H1 (cell line): Measurements from ENCODE around the gene KCNQ2. TPM values are rescaled to one million over a fixed set of nuclear protein-coding genes. Genes with fewer than 3 reads are reported as not detected.

Experiments
- CTCF ChIA-PET: fragments of 300-600 bp; sonication (Branson Sonifier 250); formaldehyde crosslinking; loops from one replicate; lab custom pipeline; 2021; ENCODE audit not compliant: partially characterized antibody; lab: Charles Lee
- POLR2A ChIA-PET: fragments of 300-600 bp; sonication (Branson Sonifier 250); formaldehyde crosslinking; loops from one replicate; lab custom pipeline; 2021; ENCODE audit warnings: inconsistent platforms; ENCODE audit not compliant: partially characterized antibody; lab: Charles Lee
- DNase-seq, 2 experiments: peaks; one replicate each; pipeline versions ENCODE4 v3.0.0 to v3.0.0-alpha.2; 2010 to 2022; ENCODE audit warnings: low spot score in 2 of 2, low read depth in 1 of 2, mixed read lengths in 1 of 2
- FAIRE-seq: peaks from 2 replicates; lab custom pipeline; 2011; peaks lifted over from hg19 to GRCh38; lab: Jason Lieb, UNC
- H2AFZ ChIP-seq: 2 replicates; pipeline ENCODE4 v1.8.1; 2012; ENCODE audit warnings: low read length, inconsistent platforms
- H2AK5ac ChIP-seq: 2 replicates; pipeline ENCODE4 v1.6.1; 2013; ENCODE audit warnings: low read depth, low read length
- H2BK120ac ChIP-seq: replicated peaks from 2 replicates; pipeline ENCODE3; 2013; ENCODE audit warnings: low read depth, low read length, inconsistent platforms
- H2BK12ac ChIP-seq: 2 replicates; pipeline ENCODE4 v1.6.1; 2013; ENCODE audit warnings: low read depth, low read length
- H2BK15ac ChIP-seq: 2 replicates; pipeline ENCODE4 v1.6.1; 2013; ENCODE audit warnings: low read length
- H2BK20ac ChIP-seq: 2 replicates; pipeline ENCODE4 v1.6.1; 2013; ENCODE audit warnings: low read length
- H2BK5ac ChIP-seq: 2 replicates; pipeline ENCODE4 v1.6.1; 2013; ENCODE audit warnings: low read depth, low read length
- H3K14ac ChIP-seq: 2 replicates; pipeline ENCODE4 v1.6.1; 2013; ENCODE audit warnings: inconsistent platforms; ENCODE audit not compliant: insufficient read length
- H3K18ac ChIP-seq: 2 replicates; pipeline ENCODE4 v1.6.1; 2013; ENCODE audit warnings: low read length; ENCODE audit errors: extremely low read depth
- H3K23ac ChIP-seq: 2 replicates; pipeline ENCODE4 v1.6.1; 2013; ENCODE audit warnings: inconsistent platforms; ENCODE audit not compliant: insufficient read length
- H3K23me2 ChIP-seq: 2 replicates; pipeline ENCODE4 v1.6.1; 2013; ENCODE audit warnings: low read depth, low read length
- H3K27ac ChIP-seq: 2 replicates; pipeline ENCODE4 v1.6.1; 2011; ENCODE audit warnings: low read depth, low read length, inconsistent platforms
- H3K27me3 ChIP-seq, 4 experiments: replicated peaks in 1 of 4; 1 replicate in 1 of 4; 2 replicates in 3 of 4; pipeline versions ENCODE4 v1.6.1 to v1.8.1; 2011 to 2013; ENCODE audit warnings: low read length in 3 of 4, mild to moderate bottlenecking in 3 of 4, inconsistent platforms in 2 of 4, mixed read lengths in 2 of 4, moderate library complexity in 1 of 4; ENCODE audit not compliant: control insufficient read depth in 3 of 4, insufficient read depth in 3 of 4; ENCODE audit errors: extremely low read depth in 1 of 4
- H3K36me3 ChIP-seq, 4 experiments: 2 replicates each; pipeline versions ENCODE4 v1.6.1 to v1.8.1; 2011 to 2013; ENCODE audit warnings: mild to moderate bottlenecking in 4 of 4, low read length in 3 of 4, moderate library complexity in 2 of 4, control low read depth in 1 of 4, inconsistent platforms in 1 of 4; ENCODE audit not compliant: insufficient read depth in 4 of 4, control insufficient read depth in 2 of 4
- H3K4ac ChIP-seq: replicated peaks from 2 replicates; pipeline ENCODE3; 2013; ENCODE audit warnings: low read length, low read depth, mixed read lengths, inconsistent platforms; ENCODE audit not compliant: insufficient read length
- H3K4me1 ChIP-seq, 4 experiments: replicated peaks in 1 of 4; 1 replicate in 1 of 4; 2 replicates in 3 of 4; pipeline versions ENCODE4 v1.6.1 to v1.8.1; 2011 to 2013; ENCODE audit warnings: low read length in 3 of 4, inconsistent platforms in 2 of 4, mixed read lengths in 1 of 4; ENCODE audit not compliant: insufficient read depth in 4 of 4, control insufficient read depth in 3 of 4
- H3K4me2 ChIP-seq, 2 experiments: 2 replicates each; pipeline versions ENCODE4 v1.6.1 to v1.8.1; 2011 to 2013; ENCODE audit warnings: low read depth in 2 of 2, low read length in 2 of 2, control low read depth in 1 of 2, inconsistent platforms in 1 of 2, mild to moderate bottlenecking in 1 of 2; ENCODE audit not compliant: insufficient read depth in 1 of 2
- H3K4me3 ChIP-seq, 4 experiments: fragments of 200-600, 300-600 bp in 1 of 4; sonication (generic), shearing (Covaris generic), sonication (Bioruptor Twin) in 1 of 4; 2 replicates each; pipeline versions ENCODE4 v1.5.1 to v1.8.1; 2011 to 2016; ENCODE audit warnings: low read length in 4 of 4, low read depth in 3 of 4, control low read depth in 2 of 4, inconsistent platforms in 2 of 4, mild to moderate bottlenecking in 2 of 4, mixed read lengths in 1 of 4, moderate library complexity in 1 of 4; ENCODE audit not compliant: insufficient read depth in 2 of 4; ENCODE audit errors: extremely low read depth in 1 of 4
- H3K56ac ChIP-seq: replicated peaks from 2 replicates; pipeline ENCODE3; 2013; ENCODE audit warnings: low read depth, mild to moderate bottlenecking, mixed read lengths, low read length, inconsistent platforms; ENCODE audit not compliant: insufficient read length
- H3K79me1 ChIP-seq: 2 replicates; pipeline ENCODE4 v1.6.1; 2013; ENCODE audit warnings: low read depth, low read length, control low read depth
- H3K79me2 ChIP-seq, 2 experiments: 2 replicates each; pipeline versions ENCODE4 v1.6.1 to v1.8.1; 2012 to 2013; ENCODE audit warnings: low read length in 2 of 2, mild to moderate bottlenecking in 2 of 2, inconsistent platforms in 1 of 2; ENCODE audit not compliant: insufficient read depth in 2 of 2, control insufficient read depth in 1 of 2
- H3K9ac ChIP-seq, 4 experiments: replicated peaks in 1 of 4; 1 replicate in 1 of 4; 2 replicates in 3 of 4; pipeline versions ENCODE4 v1.6.1 to v1.8.1; 2011 to 2013; ENCODE audit warnings: low read depth in 3 of 4, low read length in 3 of 4, control low read depth in 2 of 4, mild to moderate bottlenecking in 2 of 4, moderate library complexity in 2 of 4, inconsistent platforms in 1 of 4; ENCODE audit errors: extremely low read depth in 1 of 4
- H3K9me3 ChIP-seq, 2 experiments: 2 replicates each; pipeline versions ENCODE4 v1.6.1 to v1.8.1; 2012 to 2013; ENCODE audit warnings: mild to moderate bottlenecking in 2 of 2, moderate library complexity in 2 of 2, control low read depth in 1 of 2, inconsistent platforms in 1 of 2, low read depth in 1 of 2, low read length in 1 of 2, mixed read lengths in 1 of 2; ENCODE audit not compliant: insufficient read depth in 2 of 2
- H4K20me1 ChIP-seq, 2 experiments: replicated peaks in 1 of 2; 2 replicates each; pipeline versions ENCODE3 to v1.8.1; 2011 to 2013; ENCODE audit warnings: inconsistent platforms in 2 of 2, low read length in 2 of 2, mild to moderate bottlenecking in 1 of 2; ENCODE audit not compliant: insufficient read depth in 2 of 2, control insufficient read depth in 1 of 2
- H4K5ac ChIP-seq: 2 replicates; pipeline ENCODE4 v1.6.1; 2013; ENCODE audit warnings: low read length, low read depth, mixed read lengths, inconsistent platforms; ENCODE audit not compliant: insufficient read length
- H4K8ac ChIP-seq: 2 replicates; pipeline ENCODE4 v1.8.0; 2013; ENCODE audit warnings: mild to moderate bottlenecking, moderate library complexity, low read length, inconsistent platforms; ENCODE audit not compliant: insufficient read depth; ENCODE audit errors: extremely low read depth
- H4K91ac ChIP-seq: replicated peaks from 2 replicates; pipeline ENCODE3; 2013; ENCODE audit warnings: low read length, mixed read lengths, inconsistent platforms; ENCODE audit not compliant: insufficient read length
- CBX8 ChIP-seq: fragments of 300-800, 300-1000 bp; sonication (generic); IDR thresholded peaks from 2 replicates; pipeline ENCODE4 v1.7.1; 2016; ENCODE audit warnings: low read depth, low read length, borderline replicate concordance
- CHD1 ChIP-seq: IDR thresholded peaks from 2 replicates; pipeline ENCODE4 v1.6.1; 2012; ENCODE audit warnings: low read depth, low read length, improper control_type of control experiment
- FOSL1 ChIP-seq: IDR thresholded peaks from 2 replicates; pipeline ENCODE4 v1.6.1; 2011; ENCODE audit warnings: mild to moderate bottlenecking, low read depth, low read length, moderate library complexity; ENCODE audit not compliant: insufficient read depth
- GABPA ChIP-seq: IDR thresholded peaks from 2 replicates; pipeline ENCODE4 v1.6.1; 2011; ENCODE audit warnings: mild to moderate bottlenecking, low read length, moderate library complexity, borderline replicate concordance; ENCODE audit not compliant: insufficient read depth
- KDM5A ChIP-seq: fragments of 200-600 bp; IDR thresholded peaks from 2 replicates; pipeline ENCODE4 v1.7.1; 2012; ENCODE audit warnings: mild to moderate bottlenecking, low read length, inconsistent platforms, mixed read lengths
- MAX ChIP-seq: IDR thresholded peaks from 2 replicates; pipeline ENCODE4 v1.6.1; 2012; ENCODE audit warnings: inconsistent platforms
- RNF2 ChIP-seq: fragments of 200-900, 300-1000 bp; sonication (generic); IDR thresholded peaks from 2 replicates; pipeline ENCODE4 v1.7.1; 2016; ENCODE audit warnings: borderline replicate concordance, low read depth, mild to moderate bottlenecking, antibody characterized with exemption, low read length; ENCODE audit not compliant: poor library complexity, severe bottlenecking; ENCODE audit errors: missing control alignments
- SIX5 ChIP-seq: IDR thresholded peaks from 2 replicates; pipeline ENCODE4 v1.6.1; 2011; ENCODE audit warnings: mild to moderate bottlenecking, low read depth, low read length
- WGBS, 2 experiments: shearing (Covaris generic) in 1 of 2; methylation state at CpG; one replicate each; pipeline versions ENCODE4 v1.1.6 to v1.1.7; 2013 to 2015; ENCODE audit warnings: low lambda C conversion rate in 2 of 2, mixed read lengths in 2 of 2, inconsistent platforms in 1 of 2, low coverage in 1 of 2, missing lambda C conversion rate in 1 of 2; ENCODE audit not compliant: insufficient replicate concordance in 2 of 2, insufficient coverage in 1 of 2, insufficient read length in 1 of 2; ENCODE audit errors: extremely low coverage in 1 of 2, missing lambda C conversion rate in 1 of 2; 5-methylcytosine and 5-hydroxymethylcytosine counted together
- polyA plus RNA-seq, 7 experiments: library from polyadenylated mRNA; depleted of rRNA in 3 of 7; stranded (reverse) in 5 of 7; unstranded in 2 of 7; fragments of >200 nt in 5 of 7; fragments of 200-250 nt in 2 of 7; gene quantifications; 1 replicate in 5 of 7; 2 replicates in 1 of 7; 4 replicates in 1 of 7; pipeline versions ENCODE4 v1.2.1 to v1.2.3, GENCODE V29; 2011 to 2013; ENCODE audit warnings: missing spikeins in 2 of 7, mixed read lengths in 2 of 7
- total RNA-seq: library from RNA; stranded (reverse); fragmentation: NEBNext Ultra II Directional; extraction: Animal tissue kit (Norgen Biotek cat#: 25700); gene quantifications from 2 replicates; pipeline ENCODE4 v1.2.1, GENCODE V29; 2021
- TF ChIP-seq, protein P1 (sequence below), 3 experiments: IDR thresholded peaks; 1 replicate in 2 of 3; 2 replicates in 1 of 3; pipeline versions ENCODE4 v1.5.1 to v1.6.1; 2011; ENCODE audit warnings: low read length in 3 of 3, mild to moderate bottlenecking in 3 of 3, inconsistent platforms in 2 of 3, low read depth in 1 of 3, moderate library complexity in 1 of 3; ENCODE audit not compliant: insufficient read depth in 1 of 3; ENCODE audit errors: control extremely low read depth in 1 of 3

The KCNQ2 gene
- total and polyA plus RNA-seq, 2 of the 8 experiments (the other 6 are each of a cell fraction or from before 2014, with no cell fraction given): 82.6 to 243 TPM

- H4K5ac ChIP-seq: no peak overlapping the region
- H4K20me1 ChIP-seq: no peaks in the 10 kb centered on the region
- H2BK5ac ChIP-seq: peak overlapping the region; percentile 75; the same call in 1 of the 2 replicates
- H2BK15ac ChIP-seq: no peak overlapping the region; the same call in 1 of the 2 replicates
- no peak overlapping the region for H2AK5ac ChIP-seq
- CTCF ChIA-PET: no interaction called here
- H3K4ac ChIP-seq: no peak overlapping the region
- H3K4me3 ChIP-seq: no peak overlapping the region
- no peak for FAIRE-seq
- H4K91ac ChIP-seq: no peak overlapping the region
- no peak for DNase-seq
- H3K23ac ChIP-seq: no peak overlapping the region
- no peaks in the 10 kb centered on the region; a peak in 1 of 7 replicates for H3K27me3 ChIP-seq
- H3K4me2 ChIP-seq: no peak overlapping the region
- H3K56ac ChIP-seq: no peak overlapping the region
- H3K27ac ChIP-seq: no peak overlapping the region
- POLR2A ChIA-PET: interaction anchor here (1.1 kb wide), 1 partner anchor 11 kb away, joined by 3 read pairs; no protein-coding TSS in a partner anchor
- no peaks in the 10 kb centered on the region for H3K79me1 ChIP-seq
- H3K4me1 ChIP-seq: peaks cover 0 to 11% (median 1%) of the 10 kb centered on the region in 4 experiments; a peak in 5 of 7 replicates
- no peak overlapping the region for H3K9ac ChIP-seq
- no peak overlapping the region for H2BK120ac ChIP-seq
- H3K36me3 ChIP-seq: no peaks in the 10 kb centered on the region
- H4K8ac ChIP-seq: peak overlapping the region; percentile 81
- H2BK12ac ChIP-seq: no peak overlapping the region
- H2AFZ ChIP-seq: no peak overlapping the region
- no peak overlapping the region for H3K14ac ChIP-seq
- H3K18ac ChIP-seq: no peak overlapping the region
- no peaks in the 10 kb centered on the region for H3K23me2 ChIP-seq
- 86% methylated on average over 23 of the region's 25 CpGs; no CpG with 5 or more reads in 1 of the 2 experiments for WGBS, 2 experiments
- no peak overlapping the region for H2BK20ac ChIP-seq
- H3K9me3 ChIP-seq: no peaks in the 10 kb centered on the region
- H3K79me2 ChIP-seq: no peaks in the 10 kb centered on the region
- TF ChIP-seq GABPA (peak; percentile 59; the same call in 1 of the 2 replicates), FOSL1 (no peak), KDM5A (no peak), CBX8 (no peak), RNF2 (no peak), SIX5 (no peak), CHD1 (no peak), MAX (peak; percentile 64)
- TF ChIP-seq, protein P1, sequence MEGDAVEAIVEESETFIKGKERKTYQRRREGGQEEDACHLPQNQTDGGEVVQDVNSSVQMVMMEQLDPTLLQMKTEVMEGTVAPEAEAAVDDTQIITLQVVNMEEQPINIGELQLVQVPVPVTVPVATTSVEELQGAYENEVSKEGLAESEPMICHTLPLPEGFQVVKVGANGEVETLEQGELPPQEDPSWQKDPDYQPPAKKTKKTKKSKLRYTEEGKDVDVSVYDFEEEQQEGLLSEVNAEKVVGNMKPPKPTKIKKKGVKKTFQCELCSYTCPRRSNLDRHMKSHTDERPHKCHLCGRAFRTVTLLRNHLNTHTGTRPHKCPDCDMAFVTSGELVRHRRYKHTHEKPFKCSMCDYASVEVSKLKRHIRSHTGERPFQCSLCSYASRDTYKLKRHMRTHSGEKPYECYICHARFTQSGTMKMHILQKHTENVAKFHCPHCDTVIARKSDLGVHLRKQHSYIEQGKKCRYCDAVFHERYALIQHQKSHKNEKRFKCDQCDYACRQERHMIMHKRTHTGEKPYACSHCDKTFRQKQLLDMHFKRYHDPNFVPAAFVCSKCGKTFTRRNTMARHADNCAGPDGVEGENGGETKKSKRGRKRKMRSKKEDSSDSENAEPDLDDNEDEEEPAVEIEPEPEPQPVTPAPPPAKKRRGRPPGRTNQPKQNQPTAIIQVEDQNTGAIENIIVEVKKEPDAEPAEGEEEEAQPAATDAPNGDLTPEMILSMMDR (IDR thresholded peaks at IDR 0.05; ENCODE audit: control extremely low read depth in 1 of 3, insufficient read depth in 1 of 3, low read depth in 1 of 3, low read length in 3 of 3): no peak
Measured at GRCh38 chr20:63417097-63417737, 55.2 kb downstream of the KCNQ2 start.
